H1 (cell line): ENCODE data around the gene THADA. TPM values are rescaled to one million over a fixed set of nuclear protein-coding genes. Genes with fewer than 3 reads are reported as not detected.

Experiments
- EZH2 ChIP-seq: fragments of 200-600 bp; sonication (generic); IDR thresholded peaks from 2 replicates; pipeline ENCODE4 v1.7.1; 2012; ENCODE audit warnings: low read depth, mild to moderate bottlenecking, moderate library complexity, low read length, inconsistent platforms; ENCODE audit not compliant: severe bottlenecking
- GTF2F1 ChIP-seq: IDR thresholded peaks from 2 replicates; pipeline ENCODE4 v1.6.1; 2012; ENCODE audit warnings: low read depth, low read length, improper control_type of control experiment, borderline replicate concordance
- HDAC2 ChIP-seq, 2 experiments: fragments of 300-600 bp in 1 of 2; sonication (generic) in 1 of 2; IDR thresholded peaks; 2 replicates each; pipeline ENCODE4 v1.6.1; 2011 to 2012; ENCODE audit warnings: low read depth in 2 of 2, low read length in 2 of 2, mild to moderate bottlenecking in 2 of 2, moderate library complexity in 2 of 2, borderline replicate concordance in 1 of 2, inconsistent platforms in 1 of 2
- KDM5A ChIP-seq: fragments of 200-600 bp; IDR thresholded peaks from 2 replicates; pipeline ENCODE4 v1.7.1; 2012; ENCODE audit warnings: mild to moderate bottlenecking, low read length, inconsistent platforms, mixed read lengths
- TEAD4 ChIP-seq: IDR thresholded peaks from 2 replicates; pipeline ENCODE4 v1.6.1; 2012; ENCODE audit warnings: low read depth, low read length, inconsistent platforms, mixed read lengths
- polyA plus RNA-seq, 7 experiments: library from polyadenylated mRNA; depleted of rRNA in 3 of 7; stranded (reverse) in 5 of 7; unstranded in 2 of 7; fragments of >200 nt in 5 of 7; fragments of 200-250 nt in 2 of 7; gene quantifications; 1 replicate in 5 of 7; 2 replicates in 1 of 7; 4 replicates in 1 of 7; pipeline versions ENCODE4 v1.2.1 to v1.2.3, GENCODE V29; 2011 to 2013; ENCODE audit warnings: missing spikeins in 2 of 7, mixed read lengths in 2 of 7
- total RNA-seq: library from RNA; stranded (reverse); fragmentation: NEBNext Ultra II Directional; extraction: Animal tissue kit (Norgen Biotek cat#: 25700); gene quantifications from 2 replicates; pipeline ENCODE4 v1.2.1, GENCODE V29; 2021
- TF ChIP-seq, protein P1 (sequence below): fragments of 300-600 bp; sonication (generic); IDR thresholded peaks from 2 replicates; pipeline ENCODE4 v1.7.1; 2012; ENCODE audit warnings: low read length, moderate library complexity, mild to moderate bottlenecking, inconsistent platforms; ENCODE audit not compliant: insufficient replicate concordance
- TF ChIP-seq, protein P2 (sequence below): IDR thresholded peaks from 2 replicates; pipeline ENCODE4 v1.6.1; 2011; ENCODE audit warnings: low read length, improper control_type of control experiment
- TF ChIP-seq, protein P3 (sequence below): IDR thresholded peaks from 2 replicates; pipeline ENCODE4 v1.6.1; 2012; ENCODE audit warnings: inconsistent platforms

Gene THADA
- total and polyA plus RNA-seq, 2 of the 8 experiments (the other 6 are each of a cell fraction or from before 2014, with no cell fraction given): 22.4 to 26.8 TPM

DNA sequence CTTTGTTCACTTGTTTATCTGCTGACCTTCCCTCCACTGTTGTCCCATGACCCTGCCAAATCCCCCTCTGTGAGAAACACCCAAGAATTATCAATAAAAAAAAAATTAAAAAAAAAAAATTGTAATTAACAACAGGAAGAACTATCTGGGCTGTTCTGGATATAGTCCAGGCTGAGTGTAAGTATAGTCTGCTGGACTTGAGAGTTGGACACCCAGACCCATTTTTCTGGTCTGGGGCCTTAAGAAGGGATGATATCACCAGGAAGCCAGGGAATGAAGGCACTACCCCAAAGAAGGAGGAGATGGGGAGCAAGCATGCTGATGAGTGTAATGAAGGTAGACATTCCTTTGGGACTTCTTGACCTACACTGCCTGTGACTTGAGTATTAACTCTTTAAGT, 297.3 kb downstream of the THADA start (continued):
- TF ChIP-seq, protein P1, sequence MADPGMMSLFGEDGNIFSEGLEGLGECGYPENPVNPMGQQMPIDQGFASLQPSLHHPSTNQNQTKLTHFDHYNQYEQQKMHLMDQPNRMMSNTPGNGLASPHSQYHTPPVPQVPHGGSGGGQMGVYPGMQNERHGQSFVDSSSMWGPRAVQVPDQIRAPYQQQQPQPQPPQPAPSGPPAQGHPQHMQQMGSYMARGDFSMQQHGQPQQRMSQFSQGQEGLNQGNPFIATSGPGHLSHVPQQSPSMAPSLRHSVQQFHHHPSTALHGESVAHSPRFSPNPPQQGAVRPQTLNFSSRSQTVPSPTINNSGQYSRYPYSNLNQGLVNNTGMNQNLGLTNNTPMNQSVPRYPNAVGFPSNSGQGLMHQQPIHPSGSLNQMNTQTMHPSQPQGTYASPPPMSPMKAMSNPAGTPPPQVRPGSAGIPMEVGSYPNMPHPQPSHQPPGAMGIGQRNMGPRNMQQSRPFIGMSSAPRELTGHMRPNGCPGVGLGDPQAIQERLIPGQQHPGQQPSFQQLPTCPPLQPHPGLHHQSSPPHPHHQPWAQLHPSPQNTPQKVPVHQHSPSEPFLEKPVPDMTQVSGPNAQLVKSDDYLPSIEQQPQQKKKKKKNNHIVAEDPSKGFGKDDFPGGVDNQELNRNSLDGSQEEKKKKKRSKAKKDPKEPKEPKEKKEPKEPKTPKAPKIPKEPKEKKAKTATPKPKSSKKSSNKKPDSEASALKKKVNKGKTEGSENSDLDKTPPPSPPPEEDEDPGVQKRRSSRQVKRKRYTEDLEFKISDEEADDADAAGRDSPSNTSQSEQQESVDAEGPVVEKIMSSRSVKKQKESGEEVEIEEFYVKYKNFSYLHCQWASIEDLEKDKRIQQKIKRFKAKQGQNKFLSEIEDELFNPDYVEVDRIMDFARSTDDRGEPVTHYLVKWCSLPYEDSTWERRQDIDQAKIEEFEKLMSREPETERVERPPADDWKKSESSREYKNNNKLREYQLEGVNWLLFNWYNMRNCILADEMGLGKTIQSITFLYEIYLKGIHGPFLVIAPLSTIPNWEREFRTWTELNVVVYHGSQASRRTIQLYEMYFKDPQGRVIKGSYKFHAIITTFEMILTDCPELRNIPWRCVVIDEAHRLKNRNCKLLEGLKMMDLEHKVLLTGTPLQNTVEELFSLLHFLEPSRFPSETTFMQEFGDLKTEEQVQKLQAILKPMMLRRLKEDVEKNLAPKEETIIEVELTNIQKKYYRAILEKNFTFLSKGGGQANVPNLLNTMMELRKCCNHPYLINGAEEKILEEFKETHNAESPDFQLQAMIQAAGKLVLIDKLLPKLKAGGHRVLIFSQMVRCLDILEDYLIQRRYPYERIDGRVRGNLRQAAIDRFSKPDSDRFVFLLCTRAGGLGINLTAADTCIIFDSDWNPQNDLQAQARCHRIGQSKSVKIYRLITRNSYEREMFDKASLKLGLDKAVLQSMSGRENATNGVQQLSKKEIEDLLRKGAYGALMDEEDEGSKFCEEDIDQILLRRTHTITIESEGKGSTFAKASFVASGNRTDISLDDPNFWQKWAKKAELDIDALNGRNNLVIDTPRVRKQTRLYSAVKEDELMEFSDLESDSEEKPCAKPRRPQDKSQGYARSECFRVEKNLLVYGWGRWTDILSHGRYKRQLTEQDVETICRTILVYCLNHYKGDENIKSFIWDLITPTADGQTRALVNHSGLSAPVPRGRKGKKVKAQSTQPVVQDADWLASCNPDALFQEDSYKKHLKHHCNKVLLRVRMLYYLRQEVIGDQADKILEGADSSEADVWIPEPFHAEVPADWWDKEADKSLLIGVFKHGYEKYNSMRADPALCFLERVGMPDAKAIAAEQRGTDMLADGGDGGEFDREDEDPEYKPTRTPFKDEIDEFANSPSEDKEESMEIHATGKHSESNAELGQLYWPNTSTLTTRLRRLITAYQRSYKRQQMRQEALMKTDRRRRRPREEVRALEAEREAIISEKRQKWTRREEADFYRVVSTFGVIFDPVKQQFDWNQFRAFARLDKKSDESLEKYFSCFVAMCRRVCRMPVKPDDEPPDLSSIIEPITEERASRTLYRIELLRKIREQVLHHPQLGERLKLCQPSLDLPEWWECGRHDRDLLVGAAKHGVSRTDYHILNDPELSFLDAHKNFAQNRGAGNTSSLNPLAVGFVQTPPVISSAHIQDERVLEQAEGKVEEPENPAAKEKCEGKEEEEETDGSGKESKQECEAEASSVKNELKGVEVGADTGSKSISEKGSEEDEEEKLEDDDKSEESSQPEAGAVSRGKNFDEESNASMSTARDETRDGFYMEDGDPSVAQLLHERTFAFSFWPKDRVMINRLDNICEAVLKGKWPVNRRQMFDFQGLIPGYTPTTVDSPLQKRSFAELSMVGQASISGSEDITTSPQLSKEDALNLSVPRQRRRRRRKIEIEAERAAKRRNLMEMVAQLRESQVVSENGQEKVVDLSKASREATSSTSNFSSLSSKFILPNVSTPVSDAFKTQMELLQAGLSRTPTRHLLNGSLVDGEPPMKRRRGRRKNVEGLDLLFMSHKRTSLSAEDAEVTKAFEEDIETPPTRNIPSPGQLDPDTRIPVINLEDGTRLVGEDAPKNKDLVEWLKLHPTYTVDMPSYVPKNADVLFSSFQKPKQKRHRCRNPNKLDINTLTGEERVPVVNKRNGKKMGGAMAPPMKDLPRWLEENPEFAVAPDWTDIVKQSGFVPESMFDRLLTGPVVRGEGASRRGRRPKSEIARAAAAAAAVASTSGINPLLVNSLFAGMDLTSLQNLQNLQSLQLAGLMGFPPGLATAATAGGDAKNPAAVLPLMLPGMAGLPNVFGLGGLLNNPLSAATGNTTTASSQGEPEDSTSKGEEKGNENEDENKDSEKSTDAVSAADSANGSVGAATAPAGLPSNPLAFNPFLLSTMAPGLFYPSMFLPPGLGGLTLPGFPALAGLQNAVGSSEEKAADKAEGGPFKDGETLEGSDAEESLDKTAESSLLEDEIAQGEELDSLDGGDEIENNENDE: no peak
- TF ChIP-seq TEAD4: no peak
- TF ChIP-seq, protein P2, sequence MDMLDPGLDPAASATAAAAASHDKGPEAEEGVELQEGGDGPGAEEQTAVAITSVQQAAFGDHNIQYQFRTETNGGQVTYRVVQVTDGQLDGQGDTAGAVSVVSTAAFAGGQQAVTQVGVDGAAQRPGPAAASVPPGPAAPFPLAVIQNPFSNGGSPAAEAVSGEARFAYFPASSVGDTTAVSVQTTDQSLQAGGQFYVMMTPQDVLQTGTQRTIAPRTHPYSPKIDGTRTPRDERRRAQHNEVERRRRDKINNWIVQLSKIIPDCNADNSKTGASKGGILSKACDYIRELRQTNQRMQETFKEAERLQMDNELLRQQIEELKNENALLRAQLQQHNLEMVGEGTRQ: no peak
- no peak for TF ChIP-seq GTF2F1
- no peak for TF ChIP-seq EZH2
- TF ChIP-seq, protein P3, sequence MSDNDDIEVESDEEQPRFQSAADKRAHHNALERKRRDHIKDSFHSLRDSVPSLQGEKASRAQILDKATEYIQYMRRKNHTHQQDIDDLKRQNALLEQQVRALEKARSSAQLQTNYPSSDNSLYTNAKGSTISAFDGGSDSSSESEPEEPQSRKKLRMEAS: no peak
- no peak for TF ChIP-seq HDAC2 (IDR thresholded peaks at IDR 0.05; ENCODE audit: borderline replicate concordance in 1 of 2, low read depth in 2 of 2, low read length in 2 of 2)
- TF ChIP-seq KDM5A: no peak
